Activated CD8-positive, alpha-beta memory T cell treated with anti-CD3 and anti-CD28 coated beads for 24 hours (primary cell): ENCODE measurements around the gene OR52K1.
"Not testable (repeated sequence)": the region's sequence is repeated elsewhere in the genome, so short reads cannot be mapped to it uniquely, and the experiment has no call there.

Source experiments
- DNase-seq: peaks from one replicate; pipeline ENCODE4 v3.0.0-alpha.2; 2020

The OR52K1 gene

DNA sequence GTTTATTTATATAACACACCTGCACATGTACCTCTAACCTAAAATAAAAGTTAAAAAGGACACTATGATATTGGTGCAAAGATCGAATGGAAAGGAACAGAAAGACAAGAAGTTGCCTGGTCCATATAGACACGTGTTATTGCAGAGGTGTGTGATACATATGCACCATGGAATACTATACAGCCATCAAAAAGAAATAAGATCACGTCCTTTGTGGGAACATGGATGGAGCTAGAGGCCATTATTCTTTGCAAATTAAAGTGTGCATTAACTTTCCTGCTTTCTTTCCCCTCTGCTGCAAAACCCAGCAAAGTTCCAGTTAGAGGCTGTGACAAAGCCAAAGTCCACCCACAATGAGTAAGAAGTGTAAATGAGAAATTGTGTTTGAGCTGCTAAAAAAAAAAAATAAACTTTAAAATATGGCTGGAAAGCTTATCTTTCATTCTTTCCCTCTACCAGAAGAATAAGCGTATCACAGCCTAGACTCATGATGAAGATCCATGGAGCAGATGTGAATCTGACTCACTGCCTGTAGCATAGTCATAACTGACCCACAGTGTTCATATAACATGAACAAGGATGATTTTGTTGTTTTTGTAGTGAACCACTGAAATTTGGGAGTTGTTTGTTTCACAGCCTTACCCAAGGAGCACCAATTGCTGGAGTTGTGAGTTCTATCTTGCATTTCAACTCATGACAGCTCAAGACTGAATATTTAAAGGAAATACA, 9.6 kb downstream of the OR52K1 start:
- no peak for DNase-seq

DNA sequence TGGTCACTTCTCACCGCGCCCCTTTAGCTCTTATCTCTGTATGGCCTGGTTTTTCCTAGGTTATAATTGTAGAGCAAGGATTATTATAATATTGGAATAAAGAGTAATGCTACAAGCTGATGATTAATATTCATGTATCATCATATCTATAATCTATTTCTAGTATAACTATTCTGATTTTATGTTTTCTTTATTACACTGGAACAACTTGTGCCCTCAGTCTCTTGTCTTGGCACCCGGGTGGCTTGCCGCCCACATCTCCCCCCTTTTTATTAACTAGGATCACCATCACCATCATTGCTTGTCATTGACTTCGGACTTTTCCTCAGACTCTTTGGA, 11.0 kb downstream of the OR52K1 start:
- no peak for DNase-seq

DNA sequence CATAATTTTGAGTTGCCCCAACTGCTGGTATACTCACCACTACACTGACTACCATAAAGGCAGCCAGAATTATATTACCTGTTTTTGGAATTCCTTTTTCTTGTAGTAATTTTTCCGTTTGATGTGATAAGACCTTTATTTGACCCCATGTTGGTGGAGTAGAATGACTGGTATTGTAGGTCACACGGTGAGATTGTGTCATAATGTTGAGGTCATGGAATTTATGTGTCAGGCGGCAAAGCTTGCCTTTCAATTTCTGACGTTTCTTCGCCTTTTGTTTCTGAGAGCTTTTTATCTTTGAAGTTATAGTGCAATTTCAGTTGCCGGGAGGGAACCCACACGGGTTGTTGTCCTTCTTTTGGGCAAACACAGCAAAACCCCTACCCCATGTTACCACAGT, 13.0 kb downstream of the OR52K1 start:
- no peak for DNase-seq

DNA sequence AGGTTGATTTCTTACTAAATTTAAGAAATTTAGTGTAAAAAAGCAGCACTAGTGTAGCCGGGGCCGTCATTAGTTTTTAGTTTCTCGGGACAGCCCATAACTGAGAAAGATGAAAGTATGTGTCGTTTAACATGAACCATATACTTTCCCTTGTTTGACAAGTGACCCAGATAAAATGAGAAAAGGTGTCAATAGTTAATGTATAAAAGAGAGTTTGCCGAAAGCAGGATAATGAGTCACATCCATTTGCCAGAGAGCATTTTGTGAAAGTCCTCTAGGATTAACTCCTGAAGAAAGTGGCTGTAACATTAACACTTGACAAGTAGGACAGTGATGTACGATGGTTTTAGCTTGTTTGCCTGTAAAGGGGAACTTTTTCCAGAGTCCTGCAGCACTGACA, 13.5 kb downstream of the OR52K1 start:
- no peak for DNase-seq

DNA sequence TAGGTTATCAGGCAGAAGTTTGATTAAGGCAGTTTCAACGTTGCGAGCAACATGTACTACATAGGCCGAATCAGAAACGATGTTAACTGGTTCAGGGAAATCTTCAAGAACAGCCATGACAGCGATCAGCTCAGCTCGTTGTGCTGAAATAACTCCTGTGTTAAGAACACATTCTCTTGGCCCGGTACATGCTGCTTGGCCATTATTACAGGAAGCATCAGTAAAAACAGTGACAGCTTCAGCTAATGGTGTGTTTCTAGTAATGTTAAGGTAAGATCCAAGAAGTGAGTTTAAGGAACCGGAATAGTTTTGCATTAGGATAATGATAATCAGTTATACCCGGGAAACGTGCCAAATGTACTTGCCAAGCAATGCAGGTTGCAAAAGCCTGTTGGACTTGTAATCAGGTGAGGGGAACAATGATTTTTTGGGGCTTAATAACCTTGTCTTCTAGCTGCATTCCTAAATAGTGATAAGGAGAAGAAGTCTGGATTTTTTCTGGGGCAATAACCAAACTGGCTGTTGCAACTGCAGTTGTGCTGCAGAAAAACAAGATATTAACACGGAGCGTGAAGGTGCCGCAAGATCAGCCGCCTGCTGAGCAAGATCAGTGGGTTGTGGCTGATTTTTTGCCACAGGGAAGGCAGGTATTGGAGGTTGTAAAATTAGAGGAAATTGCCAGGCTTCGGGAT, 14.3 kb downstream of the OR52K1 start:
- DNase-seq: no peak

DNA sequence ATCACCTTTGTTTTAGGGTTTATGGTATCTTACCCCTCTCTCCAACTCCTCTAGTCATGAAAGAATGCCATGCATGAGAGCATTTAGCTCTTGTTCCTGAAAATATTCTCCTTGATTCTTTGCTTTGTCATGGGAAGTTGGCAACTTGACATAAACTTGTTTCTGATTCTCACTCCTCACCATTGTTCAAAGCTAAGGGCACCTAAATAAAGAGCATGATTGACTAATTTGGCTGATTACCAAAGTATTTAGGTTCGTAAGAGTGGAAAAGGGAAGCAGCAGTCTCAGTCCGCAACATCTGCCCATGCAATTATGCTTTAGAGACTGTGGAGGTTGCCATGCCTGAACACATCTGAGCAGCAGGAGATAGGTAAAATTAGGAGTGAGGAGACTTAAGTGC, 26.4 kb downstream of the OR52K1 start:
- DNase-seq: no peak

DNA sequence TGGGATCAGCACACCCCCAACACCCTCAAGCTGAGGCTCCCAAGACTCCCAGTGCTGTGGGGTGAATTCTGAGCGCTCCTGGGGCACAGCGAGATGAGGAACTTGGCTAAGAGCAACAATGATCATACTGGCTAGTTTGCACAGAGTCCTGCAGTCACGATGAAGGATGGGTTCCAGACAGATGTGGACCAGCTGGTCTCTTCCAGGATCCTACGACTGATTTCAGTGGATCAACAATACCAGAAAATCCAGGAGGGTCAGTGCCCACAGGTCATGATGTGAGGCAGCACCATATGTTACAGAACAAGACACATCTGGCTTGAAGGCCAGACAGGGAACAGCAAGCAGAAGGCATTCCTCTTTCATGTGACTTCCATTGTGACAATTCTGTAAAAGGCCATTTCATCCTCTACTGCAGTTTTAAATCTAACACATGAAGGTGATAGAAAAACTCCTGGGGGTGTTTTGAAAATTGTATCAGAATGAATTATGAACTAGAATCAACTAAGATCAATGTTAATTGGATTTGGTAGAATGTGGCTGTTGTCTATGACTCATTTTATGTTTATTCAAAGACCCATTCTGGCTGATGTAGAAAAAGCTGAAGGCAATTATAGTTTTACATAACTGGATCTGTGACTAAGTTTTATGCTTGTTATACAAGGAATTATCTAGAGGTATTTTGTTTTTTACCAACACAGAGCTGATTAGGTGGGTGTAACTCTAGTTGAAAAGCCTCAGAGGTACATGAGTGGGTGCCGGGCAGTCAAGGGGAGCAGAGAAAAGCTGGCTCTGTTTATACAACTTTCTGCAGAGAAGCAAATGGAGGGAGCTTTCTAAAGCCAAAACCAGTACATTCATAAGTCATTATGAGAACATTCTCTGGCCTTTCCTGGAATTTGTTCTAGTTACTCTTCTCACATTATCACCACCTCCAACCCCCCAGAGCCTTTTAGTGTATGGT, 29.1 kb downstream of the OR52K1 start:
- DNase-seq: no peak

DNA sequence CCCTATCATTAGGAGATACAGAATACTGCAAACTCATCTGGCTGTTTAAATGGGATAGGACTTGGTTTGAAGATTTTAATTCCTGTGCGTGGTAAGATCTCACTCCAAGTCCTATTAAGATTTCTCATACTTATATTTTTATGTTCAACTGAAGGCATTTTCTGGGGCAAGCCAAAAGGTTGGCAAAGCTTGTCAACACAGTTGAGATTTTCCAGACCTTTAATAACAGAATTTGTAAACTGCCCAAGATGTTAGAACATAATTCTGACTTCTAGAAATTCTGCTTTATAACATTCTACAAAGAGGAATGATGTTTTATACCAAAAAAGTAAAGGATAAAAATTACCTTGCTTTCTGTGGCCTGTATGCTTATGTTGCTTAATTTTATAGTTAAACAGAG, 31.8 kb downstream of the OR52K1 start:
- no peak for DNase-seq

DNA sequence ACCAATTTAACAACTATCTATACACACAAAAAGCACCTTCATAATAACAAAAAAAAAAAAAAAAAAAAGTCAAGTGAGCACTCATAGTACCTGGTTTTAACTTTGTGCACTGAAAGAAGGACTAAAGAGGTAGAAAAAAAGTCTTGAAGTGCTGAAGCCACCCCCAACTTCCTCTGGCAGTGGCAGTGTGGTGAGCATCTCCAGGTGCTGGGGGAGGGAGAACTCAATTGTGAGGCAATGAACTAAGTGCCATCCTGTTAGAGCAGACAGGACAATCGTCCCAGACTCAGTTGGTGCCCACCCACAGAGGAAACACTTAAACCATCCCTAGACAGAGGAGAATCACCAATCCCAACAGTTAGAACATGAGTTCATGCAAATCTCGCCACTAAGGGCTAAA, 39.9 kb downstream of the OR52K1 start:
- no peak for DNase-seq

DNA sequence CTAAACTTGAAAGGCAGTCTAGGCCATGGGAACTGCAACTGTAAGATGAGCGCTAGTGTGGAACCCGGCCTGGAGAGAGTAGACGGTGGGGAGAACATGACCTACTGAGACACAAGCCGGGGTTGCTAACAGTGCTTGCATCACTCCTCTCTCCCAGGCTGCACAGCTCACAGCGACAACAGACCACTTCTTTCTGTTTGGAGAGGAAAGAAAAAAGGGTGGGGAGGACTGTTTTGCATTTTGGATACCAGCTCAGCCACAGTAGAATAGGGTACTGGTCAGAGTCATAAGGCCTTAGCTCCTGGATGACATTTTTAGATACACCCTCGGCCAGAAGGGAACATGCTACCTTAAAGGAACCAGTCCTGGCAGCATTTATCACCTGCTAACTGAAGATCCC, 40.3 kb downstream of the OR52K1 start:
- no peak for DNase-seq

DNA sequence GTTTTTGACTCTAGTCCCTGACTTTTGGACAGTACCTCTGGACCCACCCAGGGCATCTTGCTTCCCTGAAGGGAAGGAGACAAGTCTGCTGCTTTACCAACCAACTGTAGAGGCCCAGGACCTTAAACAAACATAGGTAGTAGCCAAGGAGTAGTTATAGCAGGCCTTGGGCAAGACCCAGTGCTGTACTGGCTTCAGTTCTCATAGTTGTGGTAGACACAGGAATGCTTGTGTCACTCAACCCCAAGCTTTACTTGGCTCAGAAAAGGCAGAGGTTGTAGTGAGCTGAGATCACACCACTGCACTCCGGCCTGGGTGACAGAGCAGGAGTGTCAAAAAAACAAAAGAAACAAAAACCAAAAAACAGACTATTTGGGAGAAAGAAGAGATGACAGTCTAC, 41.2 kb downstream of the OR52K1 start:
- DNase-seq: no peak

DNA sequence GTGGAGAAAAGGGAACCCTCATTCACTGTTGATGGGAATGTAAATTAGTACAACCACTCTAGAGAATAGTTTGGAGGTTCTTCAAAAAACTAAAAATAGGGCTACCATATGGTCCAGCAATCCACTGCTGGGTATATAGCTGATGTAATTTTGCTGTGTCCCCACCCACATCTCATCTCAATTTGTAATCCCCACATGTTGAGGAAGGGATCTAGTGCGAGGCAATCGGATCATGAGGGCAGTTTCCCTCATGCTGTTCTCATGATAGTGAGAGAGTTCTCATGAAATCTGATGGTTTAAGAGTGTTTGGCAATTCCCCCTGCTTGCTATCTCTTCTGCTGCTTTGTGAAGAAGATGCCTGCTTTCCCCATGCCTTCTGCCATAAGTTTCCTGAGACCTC, 45.5 kb downstream of the OR52K1 start:
- DNase-seq: no peak

DNA sequence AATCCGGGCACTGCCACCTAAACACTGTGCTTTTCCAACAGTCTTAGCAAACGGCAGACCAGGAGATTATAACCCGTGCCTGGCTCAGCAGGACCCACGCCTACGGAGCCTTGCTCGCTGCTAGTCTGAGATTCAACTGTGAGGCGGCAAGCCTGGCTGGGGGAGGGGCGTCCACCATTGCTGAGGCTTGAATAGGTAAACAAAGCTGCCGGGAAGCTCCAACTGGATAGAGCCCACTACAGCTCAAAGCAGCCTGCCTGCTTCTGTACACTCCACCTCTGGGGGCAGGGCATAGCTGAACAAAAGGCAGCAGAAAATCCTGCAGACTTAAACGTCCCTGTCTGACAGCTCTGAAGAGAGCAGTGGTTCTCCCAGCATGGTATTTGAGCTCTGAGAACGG, 49.2 kb downstream of the OR52K1 start:
- DNase-seq: not testable (repeated sequence)

DNA sequence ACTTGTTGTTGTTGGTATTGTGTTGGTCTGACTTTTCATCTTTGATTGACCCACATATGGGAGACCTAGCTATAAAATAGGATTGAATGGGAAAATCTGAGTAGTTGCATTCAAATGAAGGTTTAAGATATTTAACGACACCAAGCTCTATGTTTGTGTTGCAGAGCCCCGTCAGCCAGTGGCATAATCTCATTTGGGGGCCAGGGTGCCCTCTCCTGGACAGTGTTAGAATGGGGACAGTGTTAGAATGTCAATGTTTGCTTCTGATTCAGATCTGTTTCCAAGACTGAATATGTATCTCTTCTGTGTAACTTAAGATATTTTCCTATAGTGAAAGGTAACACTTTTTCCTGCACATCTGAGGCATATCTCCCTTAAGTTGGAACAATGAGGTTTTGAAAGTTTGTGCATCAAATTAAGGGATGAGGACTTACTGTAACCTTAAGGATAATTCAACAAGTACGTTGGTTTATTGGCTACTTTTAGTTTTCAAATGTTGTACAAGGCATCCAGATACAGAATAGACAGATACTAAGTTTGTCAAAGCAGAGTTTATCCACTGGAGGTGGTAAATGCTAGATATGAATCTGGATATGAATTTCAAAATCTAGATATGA, 57.3 kb downstream of the OR52K1 start:
- DNase-seq: peak; percentile 79

DNA sequence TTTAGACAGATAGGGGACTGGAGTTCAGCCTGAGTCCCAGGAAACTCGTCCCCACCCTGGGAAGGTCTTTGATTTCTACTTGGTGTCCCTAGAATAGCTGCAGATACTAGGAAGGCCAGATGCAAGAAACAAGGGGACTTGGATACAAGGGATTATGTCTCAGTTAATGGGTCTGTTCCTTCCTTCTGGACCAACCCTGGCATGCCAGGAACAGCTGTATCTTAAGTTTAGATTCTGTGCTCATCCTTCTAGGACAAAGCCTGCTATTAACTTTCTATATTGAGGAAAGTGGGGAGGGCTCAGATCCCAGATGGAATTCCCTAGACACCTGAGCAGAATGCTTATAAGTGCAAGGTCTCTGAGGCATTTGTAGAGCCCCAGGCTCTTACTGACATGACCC, 58.6 kb downstream of the OR52K1 start:
- DNase-seq: no peak
